Liver (tissue), 9 donors: ENCODE measurements around the gene SEPTIN3. TPM values are rescaled to one million over a fixed set of nuclear protein-coding genes. Genes with fewer than 3 reads are reported as not detected.

Experiments used
- DNase-seq: peaks from one replicate; pipeline ENCODE4 v3.0.0-alpha.2; 2017; ENCODE audit warnings: low spot score
- H3K27ac ChIP-seq, 2 donors: one replicate each; pipeline ENCODE4 v1.7.0; 2013; ENCODE audit warnings: inconsistent platforms in 2 of 2, low read length in 2 of 2, control low read depth in 1 of 2, low read depth in 1 of 2, mild to moderate bottlenecking in 1 of 2
- H3K27me3 ChIP-seq, 4 donors: one replicate each; pipeline versions ENCODE4 v1.6.1 to v1.7.0; 2013; ENCODE audit warnings: low read length in 3 of 4, inconsistent platforms in 1 of 4, mild to moderate bottlenecking in 1 of 4, moderate library complexity in 1 of 4; ENCODE audit not compliant: control insufficient read depth in 4 of 4, insufficient read depth in 4 of 4
- H3K36me3 ChIP-seq, 4 donors: one replicate each; pipeline versions ENCODE4 v1.6.1 to v1.7.0; 2013; ENCODE audit warnings: low read length in 3 of 4, mild to moderate bottlenecking in 3 of 4, low read depth in 1 of 4, moderate library complexity in 1 of 4; ENCODE audit not compliant: control insufficient read depth in 4 of 4, insufficient read depth in 3 of 4
- H3K4me1 ChIP-seq, 4 donors: one replicate each; pipeline versions ENCODE4 v1.6.1 to v1.7.0; 2013; ENCODE audit warnings: low read length in 3 of 4, mild to moderate bottlenecking in 3 of 4, moderate library complexity in 1 of 4; ENCODE audit not compliant: control insufficient read depth in 4 of 4, insufficient read depth in 4 of 4
- H3K4me3 ChIP-seq, 3 donors: one replicate each; pipeline versions ENCODE4 v1.6.1 to v1.7.0; 2013; ENCODE audit warnings: low read length in 3 of 3, control low read depth in 1 of 3, low read depth in 1 of 3, mild to moderate bottlenecking in 1 of 3
- H3K9ac ChIP-seq, 2 donors: one replicate each; pipeline ENCODE4 v1.7.0; 2013; ENCODE audit warnings: low read length in 2 of 2, mild to moderate bottlenecking in 2 of 2, moderate library complexity in 2 of 2, control low read depth in 1 of 2, low read depth in 1 of 2
- H3K9me3 ChIP-seq, 4 donors: one replicate each; pipeline versions ENCODE4 v1.6.1 to v1.7.0; 2013; ENCODE audit warnings: low read length in 3 of 4; ENCODE audit not compliant: control insufficient read depth in 4 of 4
- CTCF ChIP-seq: fragments of 150-350 bp; IDR thresholded peaks from 2 replicates; pipeline ENCODE4 v1.5.1; 2017; ENCODE audit warnings: improper control_type of control experiment, low read depth, low read length; ENCODE audit not compliant: missing input control
- EGR1 ChIP-seq, 2 donors: IDR thresholded peaks; 2 replicates each; pipeline ENCODE4 v1.6.1; 2016 to 2018; ENCODE audit warnings: antibody characterized with exemption in 2 of 2, low read depth in 2 of 2
- FOXA1 ChIP-seq: IDR thresholded peaks from 2 replicates; pipeline ENCODE4 v1.6.1; 2016; ENCODE audit warnings: antibody characterized with exemption
- GABPA ChIP-seq, 2 donors: IDR thresholded peaks in 1 of 2; conservative IDR thresholded peaks in 1 of 2; 2 replicates each; pipeline ENCODE4 v1.6.1; 2016; ENCODE audit warnings: antibody characterized with exemption in 2 of 2, mild to moderate bottlenecking in 1 of 2, moderate library complexity in 1 of 2
- HNF4A ChIP-seq, 2 donors: conservative IDR thresholded peaks; 2 replicates each; pipeline ENCODE4 v1.6.1; 2016; ENCODE audit warnings: antibody characterized with exemption in 2 of 2, mild to moderate bottlenecking in 2 of 2
- HNF4G ChIP-seq: IDR thresholded peaks from 2 replicates; pipeline ENCODE4 v1.6.1; 2016; ENCODE audit warnings: antibody characterized with exemption
- JUND ChIP-seq, 2 donors: IDR thresholded peaks; 2 replicates each; pipeline ENCODE4 v1.6.1; 2016; ENCODE audit warnings: antibody characterized with exemption in 2 of 2
- MAX ChIP-seq: IDR thresholded peaks from 2 replicates; pipeline ENCODE4 v1.6.1; 2016; ENCODE audit warnings: antibody characterized with exemption
- NR2F2 ChIP-seq: IDR thresholded peaks from 2 replicates; pipeline ENCODE4 v1.6.1; 2016; ENCODE audit warnings: antibody characterized with exemption
- REST ChIP-seq: IDR thresholded peaks from 2 replicates; pipeline ENCODE4 v1.6.1; 2016; ENCODE audit warnings: antibody characterized with exemption, mild to moderate bottlenecking
- TAF1 ChIP-seq: conservative IDR thresholded peaks from 2 replicates; pipeline ENCODE4 v1.6.1; 2016; ENCODE audit warnings: antibody characterized with exemption, mild to moderate bottlenecking
- YY1 ChIP-seq: IDR thresholded peaks from 2 replicates; pipeline ENCODE4 v1.6.1; 2016; ENCODE audit warnings: antibody characterized with exemption, mild to moderate bottlenecking
- ZBTB33 ChIP-seq: IDR thresholded peaks from 2 replicates; pipeline ENCODE4 v1.6.1; 2016; ENCODE audit warnings: antibody characterized with exemption
- WGBS: extraction: QIAGEN DNeasy Blood & Tissue Kit; methylation state at CpG from one replicate; pipeline ENCODE4 v1.1.7; 2013; 5-methylcytosine and 5-hydroxymethylcytosine counted together
- polyA plus RNA-seq, 2 donors: library from polyadenylated mRNA; stranded (reverse) in 1 of 2; unstranded in 1 of 2; fragments of 200-250 nt in 1 of 2; fragments of >200 nt in 1 of 2; fragmentation: Nextera tagmentation in 1 of 2; extraction: Ambion mirVana in 1 of 2; gene quantifications; one replicate each; pipeline versions ENCODE4 v1.2.1 to v1.2.3, GENCODE V29; 2013 to 2015
- total RNA-seq, 2 donors: library from RNA; depleted of rRNA; stranded (reverse); fragments of >200 nt; gene quantifications; one replicate each; pipeline ENCODE4 v1.2.3, GENCODE V29; 2014
- donor health status: healthy.
- donor health status: healthy.
- donor health status: healthy.
- donor health status: healthy.
- donor health status: healthy.

Gene SEPTIN3
- total and polyA plus RNA-seq, 4 donors = under 0.01 to 0.07 (median 0.04) TPM; not detected in 1

- TF ChIP-seq CTCF = no peak
Observed at GRCh38 chr22:41976070-41976901, 7.0 kb downstream of the SEPTIN3 start (continued).

- peaks cover 5 to 6% (median 6%) of the 10 kb centered on the region in 4 donors for H3K4me1 ChIP-seq
- WGBS = 6% methylated on average over 46 of the region's 46 CpGs
- no peak overlapping the region for H3K9ac ChIP-seq
- H3K27ac ChIP-seq = no peak overlapping the region
- DNase-seq = no peak
- H3K27me3 ChIP-seq = no peaks in the 10 kb centered on the region
- TF ChIP-seq HNF4G = no peak
- no peak for TF ChIP-seq REST
- TF ChIP-seq MAX = no peak
- TF ChIP-seq GABPA (IDR thresholded peaks at IDR 0.05 in 1 of 2, conservative IDR thresholded peaks at IDR 0.05 in 1 of 2) = no peak
- TF ChIP-seq NR2F2 = no peak
- no peak for TF ChIP-seq TAF1
- H3K9me3 ChIP-seq = no peaks in the 10 kb centered on the region
- peak overlapping the region in 1 of 3 donors; percentile 55 for H3K4me3 ChIP-seq
- H3K36me3 ChIP-seq = no peaks in the 10 kb centered on the region
Observed at GRCh38 chr22:41976961-41977566, 7.8 kb downstream of the SEPTIN3 start.

- no peaks in the 10 kb centered on the region for H3K27me3 ChIP-seq
- TF ChIP-seq HNF4G (no peak), FOXA1 (no peak), YY1 (no peak), JUND (IDR thresholded peaks at IDR 0.05) (no peak), CTCF (no peak), HNF4A (conservative IDR thresholded peaks at IDR 0.05) (no peak), NR2F2 (no peak), ZBTB33 (no peak), MAX (no peak), EGR1 (IDR thresholded peaks at IDR 0.05; ENCODE audit: low read depth in 2 of 2) (no peak)
- no peaks in the 10 kb centered on the region for H3K36me3 ChIP-seq
- 98% methylated on average over 1 of the region's 1 CpG for WGBS
- no peaks in the 10 kb centered on the region for H3K9me3 ChIP-seq
- no peak overlapping the region for H3K4me3 ChIP-seq
- H3K27ac ChIP-seq = no peak overlapping the region
- H3K9ac ChIP-seq = no peak overlapping the region
- DNase-seq = no peak
- H3K4me1 ChIP-seq = peaks cover 5 to 6% (median 6%) of the 10 kb centered on the region in 4 donors
Observed at GRCh38 chr22:41978732-41979131, 9.5 kb downstream of the SEPTIN3 start.
